ENCODE measurements around the gene GOLGA5. TPM values are rescaled to one million over a fixed set of nuclear protein-coding genes. Genes with fewer than 3 reads are reported as not detected.

The GOLGA5 gene
- total and polyA plus RNA-seq, 2 of the 8 experiments (the other 6 are each of a cell fraction or from before 2014, with no cell fraction given), result 13.0 to 25.4 TPM

DNA sequence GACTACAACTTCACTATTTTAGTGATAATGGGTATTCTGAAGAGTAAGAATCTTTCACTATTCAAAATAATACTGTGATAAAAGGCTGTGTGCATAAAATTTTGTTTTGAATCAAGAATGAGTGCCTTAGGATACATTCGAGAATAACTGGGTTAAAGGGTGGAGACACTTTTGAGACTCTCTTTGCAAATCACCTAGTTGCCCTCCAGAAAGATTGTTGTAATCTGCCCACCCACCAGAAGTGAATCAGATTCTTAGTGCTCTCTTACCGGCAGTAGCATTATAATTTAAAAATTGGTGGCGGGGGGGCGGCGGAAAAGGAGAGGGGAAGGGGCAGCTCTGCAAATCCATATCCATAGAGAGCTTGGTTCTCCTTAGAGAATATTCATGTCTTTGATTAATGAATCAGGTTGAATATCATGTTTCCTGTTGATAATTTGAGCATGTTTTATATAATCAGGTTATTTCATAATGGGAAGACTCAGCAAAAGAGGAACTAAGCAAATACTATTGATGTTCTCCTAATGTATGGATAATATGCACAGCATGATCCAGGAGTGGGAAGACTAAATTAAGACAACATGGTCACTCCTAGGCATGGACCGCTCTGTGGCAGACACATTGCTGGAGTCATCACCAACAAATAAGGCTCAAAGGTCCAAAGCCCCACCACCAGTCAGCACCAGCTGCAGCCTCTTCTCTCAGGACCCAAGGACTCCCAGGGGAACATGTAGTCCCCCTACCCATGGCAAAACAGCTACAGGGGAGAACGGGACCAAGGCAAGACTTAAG is 66.1 kb downstream of the GOLGA5 start (continued):
- TF ChIP-seq, protein P1, sequence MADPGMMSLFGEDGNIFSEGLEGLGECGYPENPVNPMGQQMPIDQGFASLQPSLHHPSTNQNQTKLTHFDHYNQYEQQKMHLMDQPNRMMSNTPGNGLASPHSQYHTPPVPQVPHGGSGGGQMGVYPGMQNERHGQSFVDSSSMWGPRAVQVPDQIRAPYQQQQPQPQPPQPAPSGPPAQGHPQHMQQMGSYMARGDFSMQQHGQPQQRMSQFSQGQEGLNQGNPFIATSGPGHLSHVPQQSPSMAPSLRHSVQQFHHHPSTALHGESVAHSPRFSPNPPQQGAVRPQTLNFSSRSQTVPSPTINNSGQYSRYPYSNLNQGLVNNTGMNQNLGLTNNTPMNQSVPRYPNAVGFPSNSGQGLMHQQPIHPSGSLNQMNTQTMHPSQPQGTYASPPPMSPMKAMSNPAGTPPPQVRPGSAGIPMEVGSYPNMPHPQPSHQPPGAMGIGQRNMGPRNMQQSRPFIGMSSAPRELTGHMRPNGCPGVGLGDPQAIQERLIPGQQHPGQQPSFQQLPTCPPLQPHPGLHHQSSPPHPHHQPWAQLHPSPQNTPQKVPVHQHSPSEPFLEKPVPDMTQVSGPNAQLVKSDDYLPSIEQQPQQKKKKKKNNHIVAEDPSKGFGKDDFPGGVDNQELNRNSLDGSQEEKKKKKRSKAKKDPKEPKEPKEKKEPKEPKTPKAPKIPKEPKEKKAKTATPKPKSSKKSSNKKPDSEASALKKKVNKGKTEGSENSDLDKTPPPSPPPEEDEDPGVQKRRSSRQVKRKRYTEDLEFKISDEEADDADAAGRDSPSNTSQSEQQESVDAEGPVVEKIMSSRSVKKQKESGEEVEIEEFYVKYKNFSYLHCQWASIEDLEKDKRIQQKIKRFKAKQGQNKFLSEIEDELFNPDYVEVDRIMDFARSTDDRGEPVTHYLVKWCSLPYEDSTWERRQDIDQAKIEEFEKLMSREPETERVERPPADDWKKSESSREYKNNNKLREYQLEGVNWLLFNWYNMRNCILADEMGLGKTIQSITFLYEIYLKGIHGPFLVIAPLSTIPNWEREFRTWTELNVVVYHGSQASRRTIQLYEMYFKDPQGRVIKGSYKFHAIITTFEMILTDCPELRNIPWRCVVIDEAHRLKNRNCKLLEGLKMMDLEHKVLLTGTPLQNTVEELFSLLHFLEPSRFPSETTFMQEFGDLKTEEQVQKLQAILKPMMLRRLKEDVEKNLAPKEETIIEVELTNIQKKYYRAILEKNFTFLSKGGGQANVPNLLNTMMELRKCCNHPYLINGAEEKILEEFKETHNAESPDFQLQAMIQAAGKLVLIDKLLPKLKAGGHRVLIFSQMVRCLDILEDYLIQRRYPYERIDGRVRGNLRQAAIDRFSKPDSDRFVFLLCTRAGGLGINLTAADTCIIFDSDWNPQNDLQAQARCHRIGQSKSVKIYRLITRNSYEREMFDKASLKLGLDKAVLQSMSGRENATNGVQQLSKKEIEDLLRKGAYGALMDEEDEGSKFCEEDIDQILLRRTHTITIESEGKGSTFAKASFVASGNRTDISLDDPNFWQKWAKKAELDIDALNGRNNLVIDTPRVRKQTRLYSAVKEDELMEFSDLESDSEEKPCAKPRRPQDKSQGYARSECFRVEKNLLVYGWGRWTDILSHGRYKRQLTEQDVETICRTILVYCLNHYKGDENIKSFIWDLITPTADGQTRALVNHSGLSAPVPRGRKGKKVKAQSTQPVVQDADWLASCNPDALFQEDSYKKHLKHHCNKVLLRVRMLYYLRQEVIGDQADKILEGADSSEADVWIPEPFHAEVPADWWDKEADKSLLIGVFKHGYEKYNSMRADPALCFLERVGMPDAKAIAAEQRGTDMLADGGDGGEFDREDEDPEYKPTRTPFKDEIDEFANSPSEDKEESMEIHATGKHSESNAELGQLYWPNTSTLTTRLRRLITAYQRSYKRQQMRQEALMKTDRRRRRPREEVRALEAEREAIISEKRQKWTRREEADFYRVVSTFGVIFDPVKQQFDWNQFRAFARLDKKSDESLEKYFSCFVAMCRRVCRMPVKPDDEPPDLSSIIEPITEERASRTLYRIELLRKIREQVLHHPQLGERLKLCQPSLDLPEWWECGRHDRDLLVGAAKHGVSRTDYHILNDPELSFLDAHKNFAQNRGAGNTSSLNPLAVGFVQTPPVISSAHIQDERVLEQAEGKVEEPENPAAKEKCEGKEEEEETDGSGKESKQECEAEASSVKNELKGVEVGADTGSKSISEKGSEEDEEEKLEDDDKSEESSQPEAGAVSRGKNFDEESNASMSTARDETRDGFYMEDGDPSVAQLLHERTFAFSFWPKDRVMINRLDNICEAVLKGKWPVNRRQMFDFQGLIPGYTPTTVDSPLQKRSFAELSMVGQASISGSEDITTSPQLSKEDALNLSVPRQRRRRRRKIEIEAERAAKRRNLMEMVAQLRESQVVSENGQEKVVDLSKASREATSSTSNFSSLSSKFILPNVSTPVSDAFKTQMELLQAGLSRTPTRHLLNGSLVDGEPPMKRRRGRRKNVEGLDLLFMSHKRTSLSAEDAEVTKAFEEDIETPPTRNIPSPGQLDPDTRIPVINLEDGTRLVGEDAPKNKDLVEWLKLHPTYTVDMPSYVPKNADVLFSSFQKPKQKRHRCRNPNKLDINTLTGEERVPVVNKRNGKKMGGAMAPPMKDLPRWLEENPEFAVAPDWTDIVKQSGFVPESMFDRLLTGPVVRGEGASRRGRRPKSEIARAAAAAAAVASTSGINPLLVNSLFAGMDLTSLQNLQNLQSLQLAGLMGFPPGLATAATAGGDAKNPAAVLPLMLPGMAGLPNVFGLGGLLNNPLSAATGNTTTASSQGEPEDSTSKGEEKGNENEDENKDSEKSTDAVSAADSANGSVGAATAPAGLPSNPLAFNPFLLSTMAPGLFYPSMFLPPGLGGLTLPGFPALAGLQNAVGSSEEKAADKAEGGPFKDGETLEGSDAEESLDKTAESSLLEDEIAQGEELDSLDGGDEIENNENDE (IDR thresholded peaks at IDR 0.05; ENCODE audit: insufficient replicate concordance, low read length), result no peak
- TF ChIP-seq SAP30 (IDR thresholded peaks at IDR 0.05; ENCODE audit: insufficient read depth, insufficient replicate concordance, low read length) (no peak), GTF2F1 (IDR thresholded peaks at IDR 0.05; ENCODE audit: borderline replicate concordance, low read depth, low read length) (no peak), HDAC6 (IDR thresholded peaks at IDR 0.05; ENCODE audit: low read depth, low read length) (no peak), SIRT6 (IDR thresholded peaks at IDR 0.05; ENCODE audit: low read length) (no peak), JUND (IDR thresholded peaks at IDR 0.05; ENCODE audit: low read length) (no peak), SP2 (IDR thresholded peaks at IDR 0.05; ENCODE audit: low read length) (no peak)
- TF ChIP-seq, protein P2, sequence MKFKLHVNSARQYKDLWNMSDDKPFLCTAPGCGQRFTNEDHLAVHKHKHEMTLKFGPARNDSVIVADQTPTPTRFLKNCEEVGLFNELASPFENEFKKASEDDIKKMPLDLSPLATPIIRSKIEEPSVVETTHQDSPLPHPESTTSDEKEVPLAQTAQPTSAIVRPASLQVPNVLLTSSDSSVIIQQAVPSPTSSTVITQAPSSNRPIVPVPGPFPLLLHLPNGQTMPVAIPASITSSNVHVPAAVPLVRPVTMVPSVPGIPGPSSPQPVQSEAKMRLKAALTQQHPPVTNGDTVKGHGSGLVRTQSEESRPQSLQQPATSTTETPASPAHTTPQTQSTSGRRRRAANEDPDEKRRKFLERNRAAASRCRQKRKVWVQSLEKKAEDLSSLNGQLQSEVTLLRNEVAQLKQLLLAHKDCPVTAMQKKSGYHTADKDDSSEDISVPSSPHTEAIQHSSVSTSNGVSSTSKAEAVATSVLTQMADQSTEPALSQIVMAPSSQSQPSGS (IDR thresholded peaks at IDR 0.05; ENCODE audit: low read length), result no peak
